Natural killer cell (primary cell): ENCODE results near the gene TBCK. TPM values are rescaled to one million over a fixed set of nuclear protein-coding genes. Genes with fewer than 3 reads are reported as not detected.

Experiments used
- ATAC-seq, 3 donors: fragments of 150-1000 bp in 2 of 3; fragments of 200-7000 bp in 1 of 3; cut with Tn5 transposase; 1 replicate in 1 of 3; 2 replicates in 2 of 3; pipeline ENCODE4 v1.10.0; 2021; ENCODE audit warnings: mild to moderate bottlenecking in 2 of 3, moderate library complexity in 2 of 3
- DNase-seq, 2 donors: peaks; one replicate each; pipeline versions ENCODE4 v3.0.0 to v3.0.0-alpha.2; 2013 to 2021; ENCODE audit warnings: mixed read lengths in 1 of 2
- H3K27ac ChIP-seq: one replicate; pipeline ENCODE4 v1.5.1; 2013; ENCODE audit warnings: mild to moderate bottlenecking, low read length
- H3K27me3 ChIP-seq: one replicate; pipeline ENCODE4 v1.6.1; 2013; ENCODE audit warnings: low read length; ENCODE audit not compliant: control insufficient read depth, insufficient read depth
- H3K36me3 ChIP-seq: one replicate; pipeline ENCODE4 v1.6.1; 2013; ENCODE audit warnings: low read length; ENCODE audit not compliant: control insufficient read depth, insufficient read depth
- H3K4me1 ChIP-seq: one replicate; pipeline ENCODE4 v1.6.1; 2013; ENCODE audit warnings: low read length; ENCODE audit not compliant: control insufficient read depth, insufficient read depth
- H3K4me3 ChIP-seq: one replicate; pipeline ENCODE4 v1.5.1; 2013; ENCODE audit warnings: low read length
- H3K9me3 ChIP-seq: one replicate; pipeline ENCODE4 v1.6.1; 2013; ENCODE audit warnings: low read length; ENCODE audit not compliant: control insufficient read depth, insufficient read depth
- H3K27ac Mint-ChIP-seq, 2 donors: one replicate each; pipeline ENCODE4 v1.8.0; 2022; ENCODE audit warnings: mild to moderate bottlenecking in 2 of 2, mixed read lengths in 2 of 2, moderate library complexity in 1 of 2
- H3K27me3 Mint-ChIP-seq, 2 donors: one replicate each; pipeline ENCODE4 v1.8.0; 2022; ENCODE audit warnings: low read depth in 2 of 2, mixed read lengths in 2 of 2
- H3K36me3 Mint-ChIP-seq: one replicate; pipeline ENCODE4 v1.8.0; 2022; ENCODE audit warnings: mixed read lengths
- H3K4me1 Mint-ChIP-seq, 2 donors: one replicate each; pipeline ENCODE4 v1.8.0; 2022; ENCODE audit warnings: mixed read lengths in 2 of 2
- H3K4me3 Mint-ChIP-seq: one replicate; pipeline ENCODE4 v1.8.0; 2022; ENCODE audit warnings: mild to moderate bottlenecking, moderate library complexity, mixed read lengths
- H3K9me3 Mint-ChIP-seq, 2 donors: one replicate each; pipeline ENCODE4 v1.8.0; 2022; ENCODE audit warnings: mixed read lengths in 2 of 2
- WGBS: methylation state at CpG from one replicate; pipeline ENCODE4 v1.1.7; 2013; ENCODE audit warnings: missing lambda C conversion rate; ENCODE audit not compliant: insufficient coverage; 5-methylcytosine and 5-hydroxymethylcytosine counted together
- intact Hi-C: fragments of 100-400 bp; cut with micrococcal nuclease; formaldehyde crosslinking; loops from one replicate; pipeline ENCODE4 v1.14.2; 2022
- total RNA-seq, 4 donors: library from RNA; stranded (reverse); fragments of 120-200 nt in 1 of 4; gene quantifications; one replicate each; pipeline versions ENCODE4 v1.2.3 to v1.2.4, GENCODE V29; 2013 to 2022
- TF ChIP-seq, protein P1 (sequence below): fragments of 200-600 bp; IDR thresholded peaks from one replicate; pipeline ENCODE4 v1.8.0; 2022; ENCODE audit warnings: antibody characterized with exemption

Gene TBCK
- total RNA-seq, 3 donors from 2014 or later (not counting 1 experiment from before 2014, with no cell fraction given): 49.5 to 78.5 (median 54.2) TPM

- ATAC-seq (no peak), DNase-seq (no peak)
- intact Hi-C loops: no loop called here
- Mint-ChIP-seq H3K27ac (no peak overlapping the region), H3K36me3 (peaks cover 16% of the 10 kb centered on the region), H3K4me3 (no peak overlapping the region), H3K9me3 (peaks cover 3 to 9% of the 10 kb centered on the region in 2 donors), H3K27me3 (no peaks in the 10 kb centered on the region), H3K4me1 (no peaks in the 10 kb centered on the region)
- Histone ChIP-seq H3K27me3 (no peaks in the 10 kb centered on the region), H3K9me3 (no peaks in the 10 kb centered on the region), H3K4me3 (no peak overlapping the region), H3K4me1 (no peaks in the 10 kb centered on the region), H3K27ac (no peak overlapping the region), H3K36me3 (no peaks in the 10 kb centered on the region)
- TF ChIP-seq, protein P1, sequence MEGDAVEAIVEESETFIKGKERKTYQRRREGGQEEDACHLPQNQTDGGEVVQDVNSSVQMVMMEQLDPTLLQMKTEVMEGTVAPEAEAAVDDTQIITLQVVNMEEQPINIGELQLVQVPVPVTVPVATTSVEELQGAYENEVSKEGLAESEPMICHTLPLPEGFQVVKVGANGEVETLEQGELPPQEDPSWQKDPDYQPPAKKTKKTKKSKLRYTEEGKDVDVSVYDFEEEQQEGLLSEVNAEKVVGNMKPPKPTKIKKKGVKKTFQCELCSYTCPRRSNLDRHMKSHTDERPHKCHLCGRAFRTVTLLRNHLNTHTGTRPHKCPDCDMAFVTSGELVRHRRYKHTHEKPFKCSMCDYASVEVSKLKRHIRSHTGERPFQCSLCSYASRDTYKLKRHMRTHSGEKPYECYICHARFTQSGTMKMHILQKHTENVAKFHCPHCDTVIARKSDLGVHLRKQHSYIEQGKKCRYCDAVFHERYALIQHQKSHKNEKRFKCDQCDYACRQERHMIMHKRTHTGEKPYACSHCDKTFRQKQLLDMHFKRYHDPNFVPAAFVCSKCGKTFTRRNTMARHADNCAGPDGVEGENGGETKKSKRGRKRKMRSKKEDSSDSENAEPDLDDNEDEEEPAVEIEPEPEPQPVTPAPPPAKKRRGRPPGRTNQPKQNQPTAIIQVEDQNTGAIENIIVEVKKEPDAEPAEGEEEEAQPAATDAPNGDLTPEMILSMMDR: no peak
- WGBS: 100% methylated on average over 1 of the region's 1 CpG
These were observed 251.0 kb downstream of the TBCK start for GRCh38 chr4:106065018-106065417.

DNA sequence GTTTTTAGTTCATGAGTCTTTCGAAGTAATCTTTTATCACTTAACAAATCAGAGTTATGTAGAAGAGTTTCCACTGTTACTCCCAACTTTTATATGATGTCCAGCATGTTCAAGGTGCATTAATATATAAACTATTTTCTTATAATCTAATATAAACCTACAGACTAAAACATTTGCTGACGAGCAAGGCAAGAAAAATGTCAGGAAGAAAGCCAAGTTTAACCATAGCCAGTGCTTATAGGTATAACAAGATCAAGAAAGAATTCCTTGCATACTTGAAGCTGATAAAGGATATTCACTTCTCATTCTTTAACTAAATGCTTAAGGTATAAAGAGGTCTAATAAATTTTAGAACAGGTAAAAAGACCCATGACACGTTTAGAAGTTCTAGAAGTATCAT, 253.0 kb downstream of the TBCK start:
- no peaks in the 10 kb centered on the region for H3K9me3 ChIP-seq
- no peak for ATAC-seq
- intact Hi-C loops: no loop called here
- no peaks in the 10 kb centered on the region for H3K4me1 ChIP-seq
- Mint-ChIP-seq H3K36me3 (peaks cover 8% of the 10 kb centered on the region), H3K27me3 (no peaks in the 10 kb centered on the region), H3K4me1 (no peaks in the 10 kb centered on the region), H3K9me3 (peaks cover 3% of the 10 kb centered on the region in 2 donors), H3K4me3 (no peak overlapping the region), H3K27ac (no peak overlapping the region)
- no peaks in the 10 kb centered on the region for H3K36me3 ChIP-seq
- H3K27me3 ChIP-seq: no peaks in the 10 kb centered on the region
- no peak overlapping the region for H3K4me3 ChIP-seq
- no peak overlapping the region for H3K27ac ChIP-seq
- whole genome bisulfite sequencing: no CpG with 5 or more reads among the region's 3 CpGs
- no peak for DNase-seq
- TF ChIP-seq, protein P1: no peak

DNA sequence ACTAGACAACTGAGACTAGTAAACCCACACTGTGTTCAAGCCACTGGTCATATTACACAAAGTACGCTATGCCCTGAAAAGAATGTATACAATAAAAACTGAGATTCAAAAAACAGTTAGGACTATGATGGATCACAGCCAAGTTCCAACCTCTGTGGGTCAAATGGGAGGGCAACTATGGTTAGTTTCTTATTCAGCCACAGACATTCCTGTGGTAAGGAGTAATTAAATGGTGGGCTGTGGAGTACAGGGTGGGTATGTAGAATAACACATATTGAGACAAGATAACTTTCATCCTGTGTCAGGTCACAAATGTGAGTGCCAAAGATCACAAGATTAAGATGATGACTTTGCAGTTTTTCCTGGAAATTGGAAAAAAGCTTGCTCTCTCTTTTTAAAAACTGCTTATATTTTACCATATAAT, 253.5 kb downstream of the TBCK start:
- Histone ChIP-seq H3K27ac (no peak overlapping the region), H3K27me3 (no peaks in the 10 kb centered on the region), H3K4me1 (no peaks in the 10 kb centered on the region), H3K4me3 (no peak overlapping the region), H3K36me3 (no peaks in the 10 kb centered on the region), H3K9me3 (no peaks in the 10 kb centered on the region)
- DNase-seq (no peak), ATAC-seq (no peak)
- H3K27me3 Mint-ChIP-seq: no peaks in the 10 kb centered on the region
- 100% methylated on average over 1 of the region's 1 CpG for WGBS
- peaks cover 3 to 4% of the 10 kb centered on the region in 2 donors for H3K9me3 Mint-ChIP-seq
- H3K4me3 Mint-ChIP-seq: no peak overlapping the region
- peaks cover 7% of the 10 kb centered on the region for H3K36me3 Mint-ChIP-seq
- no peaks in the 10 kb centered on the region for H3K4me1 Mint-ChIP-seq
- intact Hi-C loops: no loop called here
- TF ChIP-seq, protein P1: no peak
- no peak overlapping the region for H3K27ac Mint-ChIP-seq

GRCh38 chr4:106058921-106059320, 257.1 kb downstream of the TBCK start:
- Histone ChIP-seq H3K27me3 (no peaks in the 10 kb centered on the region), H3K4me3 (no peak overlapping the region), H3K9me3 (no peaks in the 10 kb centered on the region), H3K4me1 (no peaks in the 10 kb centered on the region), H3K36me3 (no peaks in the 10 kb centered on the region), H3K27ac (no peak overlapping the region)
- H3K9me3 Mint-ChIP-seq: peaks cover 0 to 3% of the 10 kb centered on the region in 2 donors
- no peaks in the 10 kb centered on the region for H3K4me1 Mint-ChIP-seq
- TF ChIP-seq, protein P1: no peak
- no peak overlapping the region for H3K4me3 Mint-ChIP-seq
- ATAC-seq (no peak), DNase-seq (no peak)
- no peaks in the 10 kb centered on the region for H3K27me3 Mint-ChIP-seq
- intact Hi-C loops: no loop called here
- H3K36me3 Mint-ChIP-seq: no peaks in the 10 kb centered on the region
- no peak overlapping the region for H3K27ac Mint-ChIP-seq
